ENCODE results near the gene TXNL1. TPM values are rescaled to one million over a fixed set of nuclear protein-coding genes. Genes with fewer than 3 reads are reported as not detected.

The TXNL1 gene
- total and polyA plus RNA-seq, 2 of the 8 experiments (the other 6 are each of a cell fraction or from before 2014, with no cell fraction given) = 35.1 to 85.8 TPM

DNA sequence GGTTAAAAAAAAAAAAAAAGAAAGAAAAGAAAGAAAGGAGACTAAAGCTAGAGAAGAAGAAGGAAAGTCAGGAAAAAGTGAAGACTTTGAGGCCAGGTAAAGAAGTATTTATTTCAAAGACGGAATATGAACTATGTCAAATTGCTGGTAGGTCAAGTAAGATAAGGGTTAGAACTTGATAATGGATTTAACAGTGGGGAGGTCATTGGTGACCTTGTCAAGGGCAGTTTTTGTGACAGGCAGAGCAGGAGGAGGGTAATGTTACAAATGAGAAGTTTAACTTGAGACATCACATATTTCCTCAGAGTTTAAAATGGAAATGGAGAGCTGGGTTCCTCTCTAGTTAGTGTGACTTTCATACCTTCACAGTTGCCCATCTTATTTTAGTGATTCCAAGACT lies 22.3 kb upstream of the TXNL1 start:
- WGBS, 2 experiments (ENCODE audit: extremely low coverage in 1 of 2, insufficient coverage in 1 of 2, insufficient read length in 1 of 2, insufficient replicate concordance in 2 of 2, low coverage in 1 of 2, low lambda C conversion rate in 2 of 2, missing lambda C conversion rate in 1 of 2) = 93% methylated on average over 1 of the region's 1 CpG; no CpG with 5 or more reads in 1 of the 2 experiments
- CTCF ChIA-PET (ENCODE audit: partially characterized antibody) = no interaction called here
- TF ChIP-seq FOSL1 (IDR thresholded peaks at IDR 0.05; ENCODE audit: insufficient read depth, low read depth, low read length) (no peak), RBBP5 (IDR thresholded peaks at IDR 0.05; ENCODE audit: borderline replicate concordance, low read depth, low read length) (no peak), TBP (IDR thresholded peaks at IDR 0.05; ENCODE audit: low read depth, low read length) (no peak)

More for the DNA sequence above, 22.3 kb upstream of the TXNL1 start:
- no peak for DNase-seq (ENCODE audit: low read depth in 1 of 2, low spot score in 2 of 2)
- Histone ChIP-seq H3K4me3 (ENCODE audit: extremely low read depth in 1 of 4, insufficient read depth in 2 of 4, low read depth in 3 of 4, low read length in 4 of 4) (no peak overlapping the region), H2BK12ac (ENCODE audit: low read depth, low read length) (no peak overlapping the region), H2BK120ac (replicated peaks; ENCODE audit: low read depth, low read length) (no peak overlapping the region), H3K4me2 (ENCODE audit: insufficient read depth in 1 of 2, low read depth in 2 of 2, low read length in 2 of 2) (no peak overlapping the region), H3K4ac (replicated peaks; ENCODE audit: insufficient read length, low read depth, low read length) (no peak overlapping the region), H4K20me1 (replicated peaks in 1 of 2; ENCODE audit: control insufficient read depth in 1 of 2, insufficient read depth in 2 of 2, low read length in 2 of 2) (peaks cover 0 to 2% of the 10 kb centered on the region in 2 experiments), H3K14ac (ENCODE audit: insufficient read length) (no peak overlapping the region), H3K27me3 (replicated peaks in 1 of 4; ENCODE audit: control insufficient read depth in 3 of 4, extremely low read depth in 1 of 4, insufficient read depth in 3 of 4, low read length in 3 of 4) (no peaks in the 10 kb centered on the region), H2BK5ac (ENCODE audit: low read depth, low read length) (no peak overlapping the region), H3K23ac (ENCODE audit: insufficient read length) (no peak overlapping the region), H4K8ac (ENCODE audit: extremely low read depth, insufficient read depth, low read length) (no peak overlapping the region), H3K56ac (replicated peaks; ENCODE audit: insufficient read length, low read depth, low read length) (no peak overlapping the region), H3K27ac (ENCODE audit: low read depth, low read length) (no peak overlapping the region), H3K79me2 (ENCODE audit: control insufficient read depth in 1 of 2, insufficient read depth in 2 of 2, low read length in 2 of 2) (peaks cover 0 to 28% of the 10 kb centered on the region in 2 experiments; a peak in 2 of 4 replicates), H4K91ac (replicated peaks; ENCODE audit: insufficient read length, low read length) (no peak overlapping the region), H3K23me2 (ENCODE audit: low read depth, low read length) (0 out of 2 replicates have a peak, but pooled peaks cover 2% of the 10 kb centered on the region), H2BK15ac (ENCODE audit: low read length) (no peak overlapping the region), H2BK20ac (ENCODE audit: low read length) (no peak overlapping the region), H3K18ac (ENCODE audit: extremely low read depth, low read length) (no peak overlapping the region), H3K4me1 (replicated peaks in 1 of 4; ENCODE audit: control insufficient read depth in 3 of 4, insufficient read depth in 4 of 4, low read length in 3 of 4) (peaks cover 0 to 2% (median 0%) of the 10 kb centered on the region in 4 experiments; a peak in 1 of 7 replicates), H3K9me3 (ENCODE audit: insufficient read depth in 2 of 2, low read depth in 1 of 2, low read length in 1 of 2) (no peaks in the 10 kb centered on the region), H3K9ac (replicated peaks in 1 of 4; ENCODE audit: extremely low read depth in 1 of 4, low read depth in 3 of 4, low read length in 3 of 4) (no peak overlapping the region), H2AFZ (ENCODE audit: low read length) (no peak overlapping the region), H3K36me3 (ENCODE audit: control insufficient read depth in 2 of 4, insufficient read depth in 4 of 4, low read length in 3 of 4) (no peaks in the 10 kb centered on the region), H2AK5ac (ENCODE audit: low read depth, low read length) (no peak overlapping the region), H3K79me1 (ENCODE audit: low read depth, low read length) (no peaks in the 10 kb centered on the region; the same call in 1 of the 2 replicates), H4K5ac (ENCODE audit: insufficient read length, low read depth, low read length) (no peak overlapping the region)
- no peak for FAIRE-seq
- POLR2A ChIA-PET (ENCODE audit: partially characterized antibody) = no interaction called here

Measured in H1 (cell line).